Lung microvascular endothelial cell (primary cell): ENCODE data around the gene RCOR1. TPM values are rescaled to one million over a fixed set of nuclear protein-coding genes. Genes with fewer than 3 reads are reported as not detected.
A peak's percentile ranks its signal among the peaks of the same experiment; 100 is the strongest.
"Not testable (repeated sequence)": the region's sequence is repeated elsewhere in the genome, so short reads cannot be mapped to it uniquely, and the experiment has no call there.

Experiments used
- DNase-seq, 2 donors: peaks; one replicate each; pipeline versions ENCODE4 v3.0.0 to v3.0.0-alpha.2; 2010; ENCODE audit warnings: low read depth in 2 of 2
- total RNA-seq: library from RNA; depleted of rRNA; stranded (reverse); fragments of >200 nt; gene quantifications from 2 replicates; pipeline ENCODE4 v1.2.1, GENCODE V29; 2014

Gene RCOR1
- total RNA-seq, 1 donor from 2014 or later: 8.1 TPM

- peak; percentile 54 to 76 for DNase-seq
Measured at GRCh38 chr14:102629011-102629444, 36.6 kb downstream of the RCOR1 start.

DNA sequence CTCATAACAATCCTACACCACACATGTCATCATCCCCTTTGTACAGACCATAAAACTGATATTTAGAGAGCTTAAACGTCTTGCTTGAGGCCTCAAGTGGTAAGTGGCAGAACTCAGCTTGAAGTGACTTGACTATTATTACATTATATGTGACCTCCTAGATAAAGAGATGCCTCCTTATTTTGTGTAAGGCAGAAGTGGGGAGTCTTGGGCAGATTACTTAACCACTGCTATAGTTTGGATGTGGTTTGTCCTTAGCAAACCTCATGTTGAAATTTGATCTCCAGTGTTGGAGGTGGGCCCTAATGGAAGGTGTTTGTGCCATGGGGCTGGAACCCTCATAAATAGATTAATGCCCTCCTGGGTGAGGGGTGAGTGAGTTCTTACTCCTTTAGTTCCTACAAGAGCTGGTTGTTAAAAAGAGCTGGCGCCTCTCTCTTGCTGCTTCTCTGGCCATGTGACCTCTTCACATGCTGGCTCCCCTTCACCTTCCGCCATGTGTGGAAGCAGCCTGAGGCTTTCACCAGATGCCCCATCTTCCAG, 37.4 kb downstream of the RCOR1 start:
- no peak for DNase-seq

DNA sequence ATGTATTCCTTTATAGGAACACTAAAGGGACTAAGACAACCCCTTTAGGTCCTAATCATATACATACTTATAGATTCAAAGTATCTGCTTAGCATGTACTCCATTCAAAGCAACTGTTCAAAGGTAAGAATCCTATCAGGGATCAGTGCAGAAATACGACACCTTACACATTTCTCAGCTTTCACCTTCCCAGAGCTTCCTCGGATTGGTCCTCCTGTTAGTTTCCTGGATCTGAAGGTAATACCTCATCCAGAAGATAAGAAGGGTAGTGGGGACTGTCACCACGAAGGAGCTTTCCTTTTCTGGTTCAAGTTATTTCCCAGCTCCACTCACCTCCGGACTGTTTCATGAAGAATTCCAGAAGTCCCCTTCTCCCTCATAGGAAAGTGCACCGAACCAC, 38.0 kb downstream of the RCOR1 start:
- no peak for DNase-seq

GRCh38 chr14:102630881-102631280, 38.4 kb downstream of the RCOR1 start:
- peak in 1 of 2 donors; percentile 67 for DNase-seq

- no peak for DNase-seq
Measured at GRCh38 chr14:102633906-102634595, 41.6 kb downstream of the RCOR1 start.

- not testable (repeated sequence) for DNase-seq
Measured at GRCh38 chr14:102639611-102640010, 47.2 kb downstream of the RCOR1 start.

- DNase-seq: no peak
Measured at GRCh38 chr14:102644523-102644922, 52.1 kb downstream of the RCOR1 start.

DNA sequence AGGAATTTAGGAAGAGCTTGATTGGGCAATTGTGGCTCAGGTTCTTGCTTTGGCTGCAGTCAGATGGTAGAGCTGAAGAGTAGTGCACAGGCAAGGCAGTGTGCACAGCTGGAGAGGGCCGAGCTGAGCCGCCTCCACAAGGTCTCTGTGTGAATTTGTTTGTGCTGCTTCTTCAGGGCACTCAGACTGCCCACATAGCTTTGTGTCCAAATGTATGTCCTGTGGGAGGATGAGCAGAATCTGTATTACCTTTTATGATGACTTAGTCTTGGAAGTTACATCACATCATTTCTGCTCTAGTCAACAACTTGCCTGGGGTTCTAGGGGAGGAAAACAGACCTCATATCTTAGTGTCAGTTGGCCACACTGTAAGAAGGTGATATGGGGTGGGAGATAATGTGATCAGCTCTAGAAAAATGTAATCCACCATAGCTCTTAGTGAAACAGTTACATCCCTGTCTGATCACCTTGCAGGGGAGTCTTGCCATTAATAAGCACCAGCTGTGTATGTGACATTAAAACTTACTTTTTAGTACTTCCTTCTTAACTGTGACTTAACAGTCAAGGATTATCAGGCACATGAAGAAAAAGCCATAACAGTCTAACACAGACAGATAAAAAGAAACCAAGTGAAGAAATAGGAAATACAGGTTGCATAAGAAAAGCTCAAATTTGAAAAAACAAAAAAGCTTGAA, 53.4 kb downstream of the RCOR1 start:
- DNase-seq: no peak

DNA sequence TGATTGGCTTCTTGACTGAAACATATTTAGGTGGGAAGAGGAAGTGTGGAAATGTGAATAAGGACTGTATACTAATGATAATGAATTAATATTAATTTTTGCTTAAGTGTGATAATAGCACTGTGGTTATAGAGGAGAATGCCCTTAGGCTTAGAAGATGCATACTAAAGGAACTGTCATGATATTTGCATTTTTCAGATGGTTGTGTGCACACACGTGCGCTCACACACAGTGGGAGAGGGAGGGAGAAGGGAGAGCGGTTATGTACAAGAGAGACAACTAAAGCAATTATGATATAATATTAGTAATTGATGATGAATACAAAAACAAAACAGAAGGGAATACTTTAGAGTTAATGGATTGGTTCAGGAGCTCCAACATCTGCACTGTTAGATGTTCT, 54.2 kb downstream of the RCOR1 start:
- no peak for DNase-seq

DNA sequence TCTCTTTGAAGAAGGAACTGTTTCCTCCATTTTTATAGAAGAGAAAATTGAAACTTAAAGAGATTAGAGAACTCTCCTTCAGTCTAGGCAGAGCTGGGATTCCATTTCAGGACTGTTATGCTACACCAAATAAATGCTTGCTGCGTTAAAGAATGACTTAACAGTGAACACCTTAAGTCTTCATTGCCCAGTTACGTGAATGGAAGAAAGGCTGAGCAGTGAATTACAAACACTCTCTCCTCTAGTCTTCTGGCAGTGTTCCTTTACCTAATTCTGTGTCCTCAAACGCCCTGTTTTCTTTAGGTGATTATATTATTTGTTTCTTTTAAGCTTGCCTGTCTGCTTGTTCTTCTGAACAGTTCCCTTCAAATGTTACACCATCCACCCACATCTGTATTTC, 59.7 kb downstream of the RCOR1 start:
- DNase-seq: no peak

DNA sequence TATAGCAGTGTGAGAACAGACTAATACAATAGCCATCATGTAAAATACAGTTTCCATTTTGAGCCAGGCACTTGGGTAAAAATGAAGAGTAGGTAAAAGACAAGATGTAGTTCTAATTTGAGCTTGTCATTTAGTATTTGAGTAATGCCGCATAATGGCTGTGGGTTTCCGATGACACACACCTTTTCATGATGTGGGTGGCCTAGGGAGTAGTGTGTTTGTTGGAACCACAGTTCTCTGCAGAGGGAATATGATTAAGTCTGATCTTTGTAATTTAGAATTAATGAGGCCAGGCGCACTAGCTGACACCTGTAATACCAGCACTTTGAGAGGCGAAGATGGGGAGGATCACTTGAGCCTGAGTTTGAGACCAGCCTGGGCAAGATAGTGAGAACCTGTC, 61.8 kb downstream of the RCOR1 start:
- no peak for DNase-seq

GRCh38 chr14:102655137-102655536, 62.7 kb downstream of the RCOR1 start:
- DNase-seq: peak; percentile 90

DNA sequence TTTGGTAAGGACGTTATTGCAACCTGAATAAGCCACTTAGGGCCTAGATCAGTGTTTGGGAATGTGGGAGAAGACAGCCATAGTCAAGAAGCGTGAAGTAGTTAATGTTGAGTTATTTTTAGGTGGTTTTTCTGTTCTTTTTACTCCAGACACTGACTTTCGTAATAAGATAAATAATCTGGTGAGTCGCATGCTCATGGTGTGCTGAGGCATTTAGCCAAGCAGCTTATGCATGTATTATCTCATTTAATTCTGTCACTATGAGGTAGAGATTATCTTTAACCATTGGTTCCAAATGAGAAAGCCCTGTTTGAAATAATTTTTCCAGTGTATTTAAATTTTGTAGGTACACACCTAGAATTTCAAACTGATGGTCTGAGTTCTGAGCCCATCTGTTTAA, 67.3 kb downstream of the RCOR1 start:
- no peak for DNase-seq

GRCh38 chr14:102661614-102662013, 69.2 kb downstream of the RCOR1 start:
- DNase-seq: no peak

DNA sequence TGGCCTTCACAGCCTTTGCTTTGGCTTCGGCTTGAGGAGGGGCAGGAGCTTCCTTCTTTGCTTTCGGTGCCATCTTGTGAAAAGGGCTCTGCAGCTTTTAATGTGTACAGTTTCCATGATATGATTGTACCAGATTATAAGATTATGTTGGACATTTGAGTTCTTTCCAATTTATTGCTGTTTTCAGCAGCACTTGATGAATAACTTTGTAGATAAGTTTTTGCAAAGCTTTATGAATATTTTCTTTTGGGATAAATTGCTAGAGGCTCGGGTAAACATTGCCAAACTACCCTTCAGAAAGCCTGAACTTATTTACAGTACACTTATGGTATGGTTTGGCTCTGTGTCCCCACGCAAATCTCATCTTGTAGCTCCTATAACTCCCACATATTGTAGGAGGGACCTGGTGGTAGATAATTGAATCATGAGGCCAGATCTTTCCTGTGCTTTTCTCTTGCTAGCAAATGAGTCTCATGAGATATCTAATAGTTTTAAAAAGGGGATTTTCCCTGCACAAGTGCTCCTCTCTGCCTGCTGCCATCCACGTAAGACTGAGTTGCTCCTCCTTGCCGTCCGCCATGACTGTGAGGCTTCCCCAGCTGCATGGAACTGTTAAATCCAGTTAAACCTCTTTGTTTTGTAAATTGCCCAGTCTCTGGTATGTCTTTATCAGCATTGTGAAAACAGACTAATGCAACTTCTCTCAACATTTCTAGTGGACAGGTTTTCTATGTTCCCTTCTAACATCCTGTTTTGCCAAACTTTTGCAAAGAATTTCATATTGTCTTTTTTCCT, 70.4 kb downstream of the RCOR1 start:
- DNase-seq: no peak

DNA sequence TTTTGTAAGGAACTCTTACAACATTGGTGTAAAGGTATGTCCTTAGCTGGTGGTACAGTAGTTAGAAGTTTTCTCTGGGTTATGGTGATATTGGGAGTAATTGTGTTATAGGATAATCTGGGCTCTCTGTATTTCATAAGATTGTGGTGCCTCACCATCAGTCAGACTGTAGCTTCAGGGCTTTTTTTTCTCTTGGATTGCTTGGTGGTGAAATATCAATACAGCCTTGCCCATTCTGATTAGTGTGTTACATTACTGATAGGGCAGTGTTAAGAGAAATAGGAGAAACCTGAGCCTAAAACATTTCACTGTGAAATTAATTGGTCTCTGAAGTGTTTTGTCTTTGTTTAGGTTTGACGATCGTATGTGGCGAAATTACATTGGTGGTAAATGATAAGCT, 71.0 kb downstream of the RCOR1 start:
- DNase-seq: no peak

DNA sequence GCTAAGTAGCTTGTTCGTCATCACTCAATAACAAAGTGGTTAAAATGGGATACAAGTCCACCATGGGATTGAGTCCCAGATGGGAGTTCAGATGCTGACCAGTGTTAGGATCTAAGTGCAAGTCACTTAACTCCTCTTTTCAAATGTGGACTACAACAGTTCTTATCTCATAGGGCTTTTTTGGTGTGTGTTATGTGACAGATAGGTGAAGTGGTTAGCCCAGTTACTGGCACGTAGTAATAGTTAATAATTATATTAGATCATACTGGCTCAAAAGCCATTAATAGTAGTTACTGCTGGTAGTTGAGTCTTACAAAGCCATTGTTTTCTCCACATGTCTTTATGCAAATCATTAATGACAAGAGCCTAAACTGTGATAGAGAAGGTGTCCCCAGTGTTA, 73.2 kb downstream of the RCOR1 start:
- no peak for DNase-seq

- DNase-seq: no peak
Measured at GRCh38 chr14:102666635-102667034, 74.2 kb downstream of the RCOR1 start.

GRCh38 chr14:102667703-102668102, 75.3 kb downstream of the RCOR1 start:
- DNase-seq: no peak

DNA sequence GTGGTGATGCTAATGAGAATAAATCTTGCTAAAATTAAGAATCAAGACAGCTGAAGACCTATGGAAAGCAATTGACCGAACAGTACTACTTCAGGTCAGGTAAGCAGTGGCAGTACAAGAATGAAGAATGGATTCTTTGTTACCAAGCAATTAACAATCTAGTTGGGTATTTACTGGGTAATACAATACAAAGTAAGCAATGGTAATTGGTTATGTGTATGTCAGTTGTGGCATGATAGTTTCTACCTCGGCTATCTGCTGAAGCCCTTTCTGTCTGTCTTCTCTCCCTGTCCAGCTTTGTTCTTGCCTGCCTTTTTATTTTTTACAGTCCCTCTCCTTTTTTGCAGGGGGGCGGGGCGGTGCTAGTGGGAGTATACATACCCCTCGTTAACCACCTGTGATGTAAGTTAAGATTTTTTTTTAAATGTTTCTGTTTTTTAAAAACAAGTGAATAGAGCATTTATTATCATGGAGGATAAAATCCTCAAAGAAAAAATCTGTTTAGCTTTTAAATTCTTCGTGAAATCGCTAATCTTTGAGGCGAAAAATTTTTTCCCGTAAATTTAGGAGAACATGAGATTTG, 75.9 kb downstream of the RCOR1 start:
- DNase-seq: no peak

GRCh38 chr14:102671410-102671809, 79.0 kb downstream of the RCOR1 start:
- no peak for DNase-seq
